CD4-positive, alpha-beta memory T cell (primary cell): ENCODE data around the gene SHOC2. TPM values are rescaled to one million over a fixed set of nuclear protein-coding genes. Genes with fewer than 3 reads are reported as not detected.

Experiments
- CTCF ChIA-PET: fragments of 350-600 bp; sonication (Branson Sonifier 250); formaldehyde crosslinking; loops from one replicate; lab custom pipeline; 2021; ENCODE audit warnings: inconsistent platforms; ENCODE audit not compliant: partially characterized antibody; lab: Charles Lee
- POLR2A ChIA-PET: fragments of 350-600 bp; sonication (Branson Sonifier 250); formaldehyde crosslinking; loops from one replicate; lab custom pipeline; 2021; ENCODE audit not compliant: partially characterized antibody; lab: Charles Lee
- DNase-seq, 5 donors: peaks; one replicate each; pipeline versions ENCODE4 v3.0.0 to v3.0.0-alpha.2; 2020 to 2022; ENCODE audit warnings: mixed read lengths in 1 of 5
- H3K27ac ChIP-seq: one replicate; pipeline ENCODE4 v1.7.0; 2013; ENCODE audit warnings: low read depth, low read length
- H3K27me3 ChIP-seq: 2 replicates; pipeline ENCODE4 v1.7.0; 2013; ENCODE audit warnings: mild to moderate bottlenecking, low read length, moderate library complexity; ENCODE audit not compliant: insufficient read depth
- H3K36me3 ChIP-seq: 2 replicates; pipeline ENCODE4 v1.7.0; 2013; ENCODE audit warnings: mild to moderate bottlenecking, low read length, moderate library complexity; ENCODE audit not compliant: insufficient read depth
- H3K4me1 ChIP-seq: 2 replicates; pipeline ENCODE4 v1.7.0; 2013; ENCODE audit warnings: mild to moderate bottlenecking, low read length, moderate library complexity; ENCODE audit not compliant: insufficient read depth
- H3K4me3 ChIP-seq, 2 donors: one replicate each; pipeline ENCODE4 v1.7.0; 2013; ENCODE audit warnings: low read length in 2 of 2, mild to moderate bottlenecking in 1 of 2
- H3K9me3 ChIP-seq, 2 donors: one replicate each; pipeline ENCODE4 v1.7.0; 2013; ENCODE audit warnings: low read length in 2 of 2, control low read depth in 1 of 2; ENCODE audit not compliant: control insufficient read depth in 1 of 2
- H3K27ac Mint-ChIP-seq, 7 donors: one replicate each; pipeline ENCODE4 v1.8.0; 2020 to 2021; ENCODE audit warnings: mixed read lengths in 7 of 7, mild to moderate bottlenecking in 6 of 7, inconsistent platforms in 3 of 7, moderate library complexity in 3 of 7
- H3K27me3 Mint-ChIP-seq, 2 donors: one replicate each; pipeline ENCODE4 v1.8.0; 2020 to 2021; ENCODE audit warnings: mixed read lengths in 2 of 2
- H3K36me3 Mint-ChIP-seq, 2 donors: one replicate each; pipeline ENCODE4 v1.8.0; 2020 to 2021; ENCODE audit warnings: mixed read lengths in 2 of 2, inconsistent platforms in 1 of 2, mild to moderate bottlenecking in 1 of 2
- H3K4me1 Mint-ChIP-seq, 4 donors: one replicate each; pipeline ENCODE4 v1.8.0; 2020 to 2021; ENCODE audit warnings: mixed read lengths in 4 of 4, mild to moderate bottlenecking in 1 of 4
- H3K4me3 Mint-ChIP-seq, 8 donors: one replicate each; pipeline ENCODE4 v1.8.0; 2020 to 2021; ENCODE audit warnings: mixed read lengths in 8 of 8, mild to moderate bottlenecking in 7 of 8, moderate library complexity in 6 of 8, inconsistent platforms in 3 of 8
- H3K9me3 Mint-ChIP-seq, 8 donors: one replicate each; pipeline ENCODE4 v1.8.0; 2020 to 2021; ENCODE audit warnings: mixed read lengths in 8 of 8, mild to moderate bottlenecking in 5 of 8, inconsistent platforms in 3 of 8, moderate library complexity in 1 of 8
- intact Hi-C: fragments of 100-400 bp; cut with micrococcal nuclease; formaldehyde crosslinking; loops from one replicate; pipeline ENCODE4 v1.15.1; 2023
- microRNA-seq: library from miRNA; unstranded; fragments of <30 nt; microRNA quantifications from one replicate; pipeline ENCODE4 v1.2.0, GENCODE V29; 2021; ENCODE audit warnings: borderline replicate concordance, borderline number of aligned reads, borderline microRNAs expressed, mixed read lengths
- polyA plus RNA-seq, 2 donors: library from polyadenylated mRNA; unstranded; fragments of 300-500 nt; fragmentation: Illumina TruSeq; gene quantifications; one replicate each; pipeline ENCODE4 v1.2.3, GENCODE V29; 2021
- total RNA-seq, 2 experiments: library from RNA; stranded (reverse); gene quantifications; one replicate each; pipeline ENCODE4 v1.2.3, GENCODE V29; 2021

Gene SHOC2
- total and polyA plus RNA-seq, 4 experiments from 2014 or later = 49.8 to 69.4 (median 64.6) TPM

- ChIA-PET CTCF (no interaction called here), POLR2A (no interaction called here)
- no peaks in the 10 kb centered on the region for H3K4me1 ChIP-seq
- peaks cover 16 to 24% of the 10 kb centered on the region in 2 donors for H3K36me3 Mint-ChIP-seq
- no peak overlapping the region for H3K27ac ChIP-seq
- intact Hi-C loops = no loop called here
- DNase-seq = no peak
- no peak overlapping the region for H3K27ac Mint-ChIP-seq
- H3K27me3 ChIP-seq = no peaks in the 10 kb centered on the region
- H3K36me3 ChIP-seq = no peaks in the 10 kb centered on the region
- peaks cover 2 to 61% (median 44%) of the 10 kb centered on the region in 8 donors for H3K9me3 Mint-ChIP-seq
- peaks cover 0 to 5% of the 10 kb centered on the region in 2 donors for H3K9me3 ChIP-seq
- peaks cover 3 to 4% of the 10 kb centered on the region in 2 donors for H3K27me3 Mint-ChIP-seq
- H3K4me1 Mint-ChIP-seq = no peaks in the 10 kb centered on the region
- H3K4me3 ChIP-seq = no peak overlapping the region
- H3K4me3 Mint-ChIP-seq = no peak overlapping the region
Observed at GRCh38 chr10:111035542-111035941, 116.1 kb downstream of the SHOC2 start.

GRCh38 chr10:111037858-111038257 is 118.5 kb downstream of the SHOC2 start:
- Histone ChIP-seq H3K4me1 (no peaks in the 10 kb centered on the region), H3K9me3 (peaks cover 0 to 5% of the 10 kb centered on the region in 2 donors), H3K4me3 (no peak overlapping the region), H3K27ac (no peak overlapping the region), H3K27me3 (no peaks in the 10 kb centered on the region), H3K36me3 (no peaks in the 10 kb centered on the region)
- Mint-ChIP-seq H3K4me3 (no peak overlapping the region), H3K9me3 (peaks cover 0 to 66% (median 56%) of the 10 kb centered on the region in 8 donors), H3K36me3 (peaks cover 14 to 24% of the 10 kb centered on the region in 2 donors), H3K4me1 (no peaks in the 10 kb centered on the region), H3K27me3 (peaks cover 3 to 9% of the 10 kb centered on the region in 2 donors), H3K27ac (no peak overlapping the region)
- intact Hi-C loops = no loop called here
- DNase-seq = no peak
- POLR2A ChIA-PET = no interaction called here
- CTCF ChIA-PET = no interaction called here

GRCh38 chr10:111039522-111039921 is 120.1 kb downstream of the SHOC2 start:
- CTCF ChIA-PET = no interaction called here
- Histone ChIP-seq H3K27ac (no peak overlapping the region), H3K9me3 (peaks cover 0 to 5% of the 10 kb centered on the region in 2 donors), H3K36me3 (no peaks in the 10 kb centered on the region), H3K4me3 (no peak overlapping the region), H3K27me3 (no peaks in the 10 kb centered on the region), H3K4me1 (no peaks in the 10 kb centered on the region)
- Mint-ChIP-seq H3K4me3 (peak overlapping the region in 1 of 8 donors; percentile 0), H3K36me3 (peaks cover 9 to 14% of the 10 kb centered on the region in 2 donors), H3K9me3 (peaks cover 0 to 62% (median 45%) of the 10 kb centered on the region in 8 donors), H3K4me1 (no peaks in the 10 kb centered on the region), H3K27ac (no peak overlapping the region), H3K27me3 (peaks cover 3 to 9% of the 10 kb centered on the region in 2 donors)
- POLR2A ChIA-PET = no interaction called here
- intact Hi-C loops = no loop called here
- no peak for DNase-seq

- peaks cover 0 to 41% (median 19%) of the 10 kb centered on the region in 8 donors for H3K9me3 Mint-ChIP-seq
- intact Hi-C loops = no loop called here
- no peak for DNase-seq
- H3K27me3 Mint-ChIP-seq = peaks cover 19 to 26% of the 10 kb centered on the region in 2 donors
- no peak overlapping the region for H3K4me3 ChIP-seq
- no peaks in the 10 kb centered on the region for H3K27me3 ChIP-seq
- no peak overlapping the region for H3K27ac ChIP-seq
- H3K27ac Mint-ChIP-seq = no peak overlapping the region
- ChIA-PET CTCF (no interaction called here), POLR2A (no interaction called here)
- H3K9me3 ChIP-seq = no peaks in the 10 kb centered on the region
- no peaks in the 10 kb centered on the region for H3K36me3 ChIP-seq
- H3K4me1 ChIP-seq = no peaks in the 10 kb centered on the region
- H3K36me3 Mint-ChIP-seq = peaks cover 0 to 3% of the 10 kb centered on the region in 2 donors
- H3K4me3 Mint-ChIP-seq = no peak overlapping the region
- no peaks in the 10 kb centered on the region for H3K4me1 Mint-ChIP-seq
Observed at GRCh38 chr10:111057006-111057405, 137.6 kb downstream of the SHOC2 start.

Small RNAs within 50 kb of the gene (microRNA-seq; reads per million reads assigned to microRNA genes)
- not detected for gene MIR548E

Other genes starting within 250 kb of the SHOC2 start
- 100 to 1,000 TPM; 358 to 376 TPM for gene PDCD4, start 47.7 kb upstream of the SHOC2 start, total RNA-seq
- gene PDCD4, start 47.7 kb upstream of the SHOC2 start, polyA plus RNA-seq = 100 to 1,000 TPM; 329 to 494 TPM
- 10 to 100 TPM; 42.9 to 46.8 TPM for gene BBIP1, start 424 bp upstream of the SHOC2 start, total RNA-seq
- 10 to 100 TPM; 24.4 to 28.5 TPM for gene BBIP1, start 424 bp upstream of the SHOC2 start, polyA plus RNA-seq
- gene ADRA2A, start 157.4 kb downstream of the SHOC2 start, total RNA-seq = not detected
- not detected for gene ADRA2A, start 157.4 kb downstream of the SHOC2 start, polyA plus RNA-seq